GM21447 (cell line): ENCODE measurements around the gene SLC49A3.
"Not testable (repeated sequence)": the region's sequence is repeated elsewhere in the genome, so short reads cannot be mapped to it uniquely, and the experiment has no call there.

ENCODE experiments used
- ATAC-seq: cut with Tn5 transposase; IDR thresholded peaks from one replicate; pipeline ENCODE4 v1.9.1; 2021; ENCODE audit not compliant: unreplicated experiment

The SLC49A3 gene

GRCh38 chr4:722169-722725 lies 33.3 kb upstream of the SLC49A3 start:
- ATAC-seq, result no peak

DNA sequence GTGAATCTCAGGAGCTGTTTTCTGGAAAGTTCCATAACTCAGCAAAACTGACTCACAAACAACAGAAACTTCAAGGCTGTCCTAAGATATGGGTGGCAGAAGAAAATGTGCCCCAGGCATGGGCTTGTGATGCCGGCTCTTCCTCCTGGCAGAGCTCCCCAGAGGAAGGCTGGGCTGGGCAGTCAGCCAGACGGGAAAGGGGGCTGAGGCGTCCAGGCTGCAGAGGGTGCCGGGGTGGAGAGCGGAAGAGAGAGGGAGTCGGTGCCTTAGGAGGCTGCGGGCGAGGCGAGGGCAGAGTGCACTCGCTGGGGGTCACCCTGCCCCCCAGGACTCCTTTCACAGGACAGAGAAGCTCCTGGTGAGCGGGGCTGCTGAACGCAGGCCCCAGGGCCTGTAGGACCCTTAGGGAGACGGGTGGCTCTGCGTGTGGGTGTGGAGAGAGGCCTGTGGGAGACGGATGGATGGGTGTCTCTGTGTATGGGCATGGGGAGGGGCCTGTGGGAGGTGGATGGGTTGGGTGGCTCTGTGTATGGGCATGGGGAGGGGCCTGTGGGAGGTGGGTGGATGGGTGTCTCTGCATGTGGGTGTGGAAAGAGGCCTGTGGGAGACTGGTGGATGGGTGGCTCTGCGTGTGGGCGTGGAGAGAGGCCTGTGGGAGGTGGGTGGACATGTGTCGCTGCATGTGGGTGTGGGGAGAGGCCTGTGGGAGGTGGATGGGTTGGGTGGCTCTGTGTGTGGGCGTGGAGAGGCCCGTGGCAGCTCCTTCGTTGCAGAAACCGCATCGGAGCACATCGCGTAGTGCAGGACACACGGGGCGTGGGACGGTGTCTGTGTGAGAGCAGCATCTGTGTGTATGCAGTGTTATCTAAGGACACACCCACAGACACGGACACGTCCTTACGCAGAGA lies 32.6 kb upstream of the SLC49A3 start:
- ATAC-seq, result no peak

GRCh38 chr4:720111-720860 lies 31.3 kb upstream of the SLC49A3 start:
- no peak for ATAC-seq

GRCh38 chr4:718460-718859 lies 29.5 kb upstream of the SLC49A3 start:
- ATAC-seq, result no peak

- ATAC-seq, result no peak
These were observed 28.8 kb upstream of the SLC49A3 start for GRCh38 chr4:717601-718320.

DNA sequence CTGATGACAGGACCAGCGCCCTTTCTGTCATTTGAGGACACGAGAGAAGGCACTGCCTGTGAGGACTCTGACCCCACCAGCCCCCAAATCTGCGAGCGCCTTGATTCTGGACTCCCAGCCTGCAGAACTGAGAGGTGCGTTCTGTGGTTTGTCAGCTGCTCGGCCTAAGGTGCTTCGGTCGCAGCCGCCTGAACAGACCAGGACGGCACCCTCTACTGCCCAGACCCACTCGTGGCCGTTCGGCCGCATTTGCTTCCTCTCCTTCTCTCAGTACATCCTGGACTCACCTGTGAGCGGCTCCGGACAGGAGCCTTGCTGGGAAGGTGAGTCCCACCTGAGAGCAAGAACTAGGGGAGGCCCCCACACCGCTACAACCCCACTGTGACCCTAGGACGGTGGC lies 25.1 kb upstream of the SLC49A3 start:
- ATAC-seq, result no peak

DNA sequence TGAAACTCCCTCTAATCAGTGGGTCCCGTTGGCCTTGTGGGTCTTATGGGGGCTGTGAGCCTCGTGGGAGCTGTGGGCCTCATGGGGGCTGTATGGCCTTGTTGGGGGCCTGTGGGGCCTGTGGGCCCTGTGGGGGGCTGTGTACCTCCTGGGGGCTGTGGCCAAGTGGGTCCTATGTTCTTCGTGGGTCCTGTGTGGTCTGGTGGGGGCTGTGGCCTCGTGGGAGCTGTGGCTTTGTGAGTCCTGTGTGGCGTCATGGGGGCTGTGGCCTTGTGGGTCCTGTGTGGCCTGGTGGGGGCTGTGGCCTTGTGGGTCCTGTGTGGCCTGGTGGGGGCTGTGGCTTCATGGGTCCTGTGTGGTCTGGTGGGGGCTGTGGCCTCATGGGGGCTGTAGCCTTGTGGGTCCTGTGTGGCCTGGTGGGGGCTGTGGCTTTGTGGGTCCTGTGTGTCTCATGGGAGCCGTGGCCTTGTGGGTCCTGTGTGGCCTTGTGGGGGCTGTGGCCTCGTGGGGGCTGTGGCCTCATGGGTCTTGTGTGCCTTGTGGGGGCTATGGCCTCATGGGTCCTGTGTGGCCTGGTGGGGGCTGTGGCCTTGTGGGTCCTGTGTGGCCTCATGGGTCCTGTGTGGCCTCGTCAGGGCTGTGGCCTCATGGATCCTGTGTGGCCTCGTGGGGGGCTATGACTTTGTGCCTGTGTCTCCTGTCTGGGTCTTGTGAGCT lies 24.1 kb upstream of the SLC49A3 start:
- no peak for ATAC-seq

GRCh38 chr4:712093-712492 lies 23.1 kb upstream of the SLC49A3 start:
- ATAC-seq, result no peak

DNA sequence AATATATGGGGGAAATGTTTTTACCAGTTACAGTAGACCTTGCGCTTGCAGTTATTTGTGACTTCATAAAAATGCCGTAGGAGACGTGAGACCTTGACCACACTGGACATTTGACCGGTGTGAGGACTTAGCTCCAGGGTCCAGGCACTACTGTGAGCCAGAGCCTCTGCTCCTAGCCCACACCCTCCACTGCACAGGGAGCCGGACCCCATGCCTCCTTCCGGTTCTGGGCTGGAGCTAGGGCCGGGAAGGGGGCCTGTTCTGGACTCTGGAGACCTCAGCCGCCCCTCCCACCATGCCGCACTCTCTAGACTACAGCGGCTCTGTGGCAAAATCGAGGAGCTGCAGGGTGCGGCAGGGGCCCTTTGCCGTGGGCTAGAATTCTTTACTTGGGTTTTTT lies 22.0 kb upstream of the SLC49A3 start:
- no peak for ATAC-seq

DNA sequence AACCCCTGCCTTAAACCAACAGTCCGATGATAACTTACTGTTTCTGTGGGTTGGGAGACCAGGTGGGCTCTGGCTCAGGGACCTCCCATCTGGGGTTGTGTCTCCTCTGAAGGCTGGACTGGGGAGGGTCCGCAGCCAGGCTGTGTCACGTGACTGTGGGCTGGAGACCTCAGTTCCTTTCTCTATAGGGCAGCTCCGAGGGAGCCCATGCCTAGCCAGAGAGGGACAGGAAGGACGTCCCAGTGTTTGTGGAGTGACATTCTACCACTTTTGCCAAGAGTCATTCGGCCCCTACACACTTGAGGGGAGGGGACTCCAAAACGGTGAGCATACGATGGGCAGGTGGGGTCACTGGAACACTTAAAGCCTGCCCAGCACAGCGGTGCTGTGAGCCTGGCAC lies 21.2 kb upstream of the SLC49A3 start:
- no peak for ATAC-seq

DNA sequence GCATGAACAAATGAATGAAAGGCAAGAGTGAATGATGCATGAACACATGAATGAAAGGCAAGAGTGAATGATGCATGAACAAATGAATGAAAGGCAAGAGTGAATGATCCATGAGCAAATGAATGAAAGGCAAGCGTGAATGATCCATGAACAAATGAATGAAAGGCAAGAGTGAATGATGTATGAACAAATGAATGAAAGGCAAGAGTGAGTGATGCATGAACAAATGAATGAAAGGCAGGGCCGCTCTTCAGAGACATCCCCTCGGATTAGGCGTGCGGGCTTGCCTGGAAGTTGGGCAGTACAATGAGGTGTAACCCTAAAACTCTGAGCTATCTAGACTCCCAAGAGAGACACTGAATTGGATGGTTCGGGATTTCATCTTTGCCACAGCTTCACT lies 20.4 kb upstream of the SLC49A3 start:
- ATAC-seq, result no peak

- no peak for ATAC-seq
These were observed 19.6 kb upstream of the SLC49A3 start for GRCh38 chr4:708631-708933.

DNA sequence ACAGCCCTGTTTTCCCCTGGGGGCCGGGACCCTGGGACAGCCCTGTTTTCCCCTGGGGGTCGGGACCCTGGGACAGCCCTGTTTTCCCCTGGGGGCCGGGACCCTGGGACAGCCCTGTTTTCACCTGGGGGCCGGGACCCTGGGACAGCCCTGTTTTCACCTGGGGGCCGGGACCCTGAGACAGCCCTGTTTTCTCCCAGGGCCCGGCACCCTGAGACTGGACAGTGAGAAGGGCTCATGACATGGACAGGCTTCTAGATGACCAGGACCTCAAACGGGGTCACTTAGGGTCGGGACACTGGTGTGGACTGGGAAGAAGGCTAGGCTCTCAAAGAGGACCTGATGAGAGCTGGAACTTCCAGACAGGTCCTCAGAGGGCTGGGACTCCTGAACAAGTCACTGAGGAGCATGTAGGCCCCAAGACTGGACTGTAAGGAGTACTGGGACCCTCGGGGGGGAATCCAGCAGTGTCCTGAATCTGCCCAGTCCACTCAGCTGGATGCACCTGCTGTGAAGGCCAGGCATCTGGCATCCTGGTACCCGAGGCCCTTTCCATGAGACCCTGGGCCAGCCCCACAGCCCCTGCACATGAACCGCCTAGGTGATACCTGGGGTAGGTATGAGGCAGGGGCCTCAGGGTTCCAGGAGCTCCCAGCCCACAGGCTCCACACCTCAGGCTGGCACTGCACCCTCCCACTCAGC lies 19.1 kb upstream of the SLC49A3 start:
- no peak for ATAC-seq

DNA sequence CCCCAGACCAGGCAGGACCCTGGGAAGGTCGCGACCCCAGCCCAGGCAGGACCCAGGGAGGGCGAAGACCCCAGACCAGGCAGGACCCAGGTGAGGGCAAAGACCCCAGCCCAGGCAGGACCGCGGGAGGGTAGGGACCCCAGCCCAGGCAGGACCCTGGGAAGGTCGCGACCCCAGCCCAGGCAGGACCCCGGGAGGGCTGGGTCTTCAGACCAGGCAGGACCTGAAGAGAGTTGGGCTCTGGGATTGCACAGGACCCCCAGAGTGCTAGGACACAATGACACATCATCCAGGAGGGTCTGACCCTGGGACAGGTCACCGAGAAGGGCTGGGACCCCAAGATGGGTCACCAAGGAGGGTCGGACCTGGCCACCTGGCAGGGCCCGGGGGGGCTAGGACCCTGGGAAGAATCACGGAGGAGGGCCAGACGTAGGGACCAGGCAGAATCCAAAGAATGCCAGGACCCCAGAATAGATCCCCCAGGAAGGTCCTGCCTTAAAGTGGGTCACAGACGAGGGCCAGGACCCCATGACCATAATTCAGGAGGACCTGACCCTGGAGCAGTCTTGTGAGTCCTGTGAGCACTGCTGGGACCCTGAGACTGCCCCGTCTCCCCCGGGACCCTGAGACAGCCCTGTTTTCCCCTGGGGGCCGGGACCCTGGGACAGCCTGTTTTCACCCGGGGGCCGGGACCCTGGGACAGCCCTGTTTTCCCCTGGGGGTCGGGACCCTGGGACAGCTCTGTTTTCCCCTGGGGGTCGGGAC lies 18.1 kb upstream of the SLC49A3 start:
- ATAC-seq, result no peak

- ATAC-seq, result not testable (repeated sequence)
These were observed 17.2 kb upstream of the SLC49A3 start for GRCh38 chr4:706083-706633.

- peak; percentile 90 for ATAC-seq
These were observed 16.5 kb upstream of the SLC49A3 start, which contains the start of gene PCGF3 for GRCh38 chr4:705278-706082. Gene PCGF3 (plus strand): TSS chr4:705832. CDS start chr4:733681, 27,849 bp downstream.

GRCh38 chr4:704971-705277 lies 16.0 kb upstream of the SLC49A3 start:
- ATAC-seq, result no peak

- no peak for ATAC-seq
These were observed 15.4 kb upstream of the SLC49A3 start for GRCh38 chr4:704198-704891.
